ENCODE measurements around the gene C13orf46.

DNA sequence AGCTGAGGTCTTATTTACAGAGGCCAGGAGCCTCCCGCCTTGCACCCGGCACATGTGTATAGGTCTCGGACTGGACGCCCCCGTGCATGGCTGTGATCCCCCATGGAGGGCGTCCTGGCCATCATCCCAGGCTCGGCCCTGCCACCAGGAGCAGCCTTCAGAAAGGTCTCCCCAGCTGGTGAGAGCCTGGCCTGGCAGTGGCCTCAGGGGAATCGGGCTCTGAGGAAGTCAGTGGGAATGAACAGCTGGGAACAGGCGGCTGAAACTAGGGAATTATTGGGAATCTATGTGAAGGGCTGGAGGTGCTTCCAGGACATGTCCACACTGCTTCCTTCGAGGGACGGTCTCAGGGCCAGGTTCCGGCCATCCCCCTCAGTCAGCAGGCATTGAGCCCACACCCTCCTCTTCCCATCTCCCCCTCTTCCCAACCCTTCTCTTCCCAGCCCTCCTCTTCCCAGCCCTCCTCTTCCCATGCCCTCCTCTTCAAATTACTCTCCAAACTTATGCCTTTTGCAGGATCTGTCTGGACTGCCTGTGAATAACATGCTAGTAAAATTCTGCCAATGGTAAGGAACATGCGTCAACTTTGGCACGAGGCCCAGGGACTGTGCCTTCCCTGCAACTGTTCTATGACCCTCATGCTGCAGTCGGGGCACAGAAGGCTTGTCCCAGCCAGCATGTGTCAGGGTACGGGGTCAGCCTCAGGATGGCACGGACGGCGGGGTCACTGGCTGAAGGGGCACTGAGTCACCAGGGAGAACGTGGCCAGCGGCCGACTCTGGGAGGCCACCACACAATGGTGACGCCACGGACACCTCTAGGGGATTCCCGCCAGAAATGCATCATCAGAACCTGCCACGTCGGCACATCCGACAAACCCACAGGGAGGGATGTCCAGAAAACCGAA lies 24.2 kb upstream of the C13orf46 start:
- TF ChIP-seq, protein P1, sequence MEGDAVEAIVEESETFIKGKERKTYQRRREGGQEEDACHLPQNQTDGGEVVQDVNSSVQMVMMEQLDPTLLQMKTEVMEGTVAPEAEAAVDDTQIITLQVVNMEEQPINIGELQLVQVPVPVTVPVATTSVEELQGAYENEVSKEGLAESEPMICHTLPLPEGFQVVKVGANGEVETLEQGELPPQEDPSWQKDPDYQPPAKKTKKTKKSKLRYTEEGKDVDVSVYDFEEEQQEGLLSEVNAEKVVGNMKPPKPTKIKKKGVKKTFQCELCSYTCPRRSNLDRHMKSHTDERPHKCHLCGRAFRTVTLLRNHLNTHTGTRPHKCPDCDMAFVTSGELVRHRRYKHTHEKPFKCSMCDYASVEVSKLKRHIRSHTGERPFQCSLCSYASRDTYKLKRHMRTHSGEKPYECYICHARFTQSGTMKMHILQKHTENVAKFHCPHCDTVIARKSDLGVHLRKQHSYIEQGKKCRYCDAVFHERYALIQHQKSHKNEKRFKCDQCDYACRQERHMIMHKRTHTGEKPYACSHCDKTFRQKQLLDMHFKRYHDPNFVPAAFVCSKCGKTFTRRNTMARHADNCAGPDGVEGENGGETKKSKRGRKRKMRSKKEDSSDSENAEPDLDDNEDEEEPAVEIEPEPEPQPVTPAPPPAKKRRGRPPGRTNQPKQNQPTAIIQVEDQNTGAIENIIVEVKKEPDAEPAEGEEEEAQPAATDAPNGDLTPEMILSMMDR (IDR thresholded peaks at IDR 0.05 in 8 of 11, conservative IDR thresholded peaks at IDR 0.05 in 3 of 11) = no peak
- TF ChIP-seq POLR2A (IDR thresholded peaks at IDR 0.05) = no peak
